ENCODE data around the gene PHACTR1.

The PHACTR1 gene

DNA sequence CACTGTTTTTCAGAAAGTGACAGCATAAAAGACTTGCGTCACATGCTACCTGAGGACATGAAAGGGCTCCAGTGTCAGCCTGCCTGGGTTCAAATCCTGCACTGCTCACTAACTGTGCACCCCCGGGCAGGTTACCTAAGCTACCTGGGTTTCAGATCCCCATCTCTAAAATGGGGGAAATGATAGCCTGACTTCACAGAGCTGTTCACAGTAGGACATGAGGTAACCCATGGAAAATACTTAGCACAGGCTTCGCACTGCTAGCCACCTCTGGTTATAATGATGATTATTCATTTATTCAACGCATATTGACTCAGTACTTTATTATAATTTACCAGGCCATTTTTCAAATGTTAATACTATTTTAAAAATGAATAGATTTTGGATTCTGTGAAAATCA lies 588.7 kb downstream of the PHACTR1 start:
- no peak for DNase-seq (ENCODE audit: low read depth)
- TF ChIP-seq CTCF (IDR thresholded peaks at IDR 0.05; ENCODE audit: control insufficient read depth, insufficient read depth, low read depth, low read length, missing control alignments) = no peak
- no peak overlapping the region for H3K4me3 ChIP-seq (ENCODE audit: control insufficient read depth, low read depth, low read length)

DNA sequence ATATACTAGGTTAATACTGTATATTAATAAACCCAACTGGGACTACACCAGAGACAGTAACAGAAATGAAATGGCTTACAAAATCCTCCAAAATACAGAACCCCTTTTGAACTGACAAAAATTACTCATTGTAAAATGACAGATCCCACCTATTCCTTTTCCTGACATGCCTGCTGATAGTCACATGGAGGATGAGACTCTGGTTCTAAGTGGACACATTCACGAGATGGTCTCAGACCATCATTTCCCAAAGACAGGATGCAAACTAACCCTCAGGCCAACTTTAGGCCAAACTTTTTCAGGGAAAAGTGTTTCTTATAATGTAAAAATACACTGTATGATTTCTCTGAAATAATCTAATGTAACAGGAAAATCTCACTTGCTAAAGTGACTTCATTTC lies 589.2 kb downstream of the PHACTR1 start:
- no peak for DNase-seq (ENCODE audit: low read depth)
- TF ChIP-seq CTCF (IDR thresholded peaks at IDR 0.05; ENCODE audit: control insufficient read depth, insufficient read depth, low read depth, low read length, missing control alignments) = no peak

DNA sequence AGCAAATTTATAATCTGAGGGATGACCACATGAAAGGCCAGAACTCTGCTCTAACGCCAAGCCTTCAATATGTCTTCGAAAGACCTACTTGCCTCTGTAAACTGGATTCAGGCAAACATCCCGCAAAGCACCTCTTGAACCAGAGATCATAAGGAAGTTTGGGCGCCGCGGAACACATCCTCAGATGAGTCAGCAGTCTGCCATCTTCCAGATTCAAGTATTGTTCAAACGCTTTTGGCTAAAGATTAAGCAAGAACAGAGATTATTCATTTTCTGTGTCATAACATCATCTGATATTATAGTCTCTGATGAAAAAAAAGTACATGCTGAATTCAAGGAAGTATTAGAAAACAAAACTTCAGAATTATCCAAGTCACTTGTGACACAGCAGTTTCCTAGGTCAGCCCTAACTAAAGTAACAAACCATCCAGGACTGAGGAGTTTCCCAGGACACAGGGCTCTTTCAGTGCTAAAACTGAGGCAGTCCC lies 591.0 kb downstream of the PHACTR1 start:
- no peak for TF ChIP-seq CTCF (IDR thresholded peaks at IDR 0.05; ENCODE audit: control insufficient read depth, insufficient read depth, low read depth, low read length, missing control alignments)
- DNase-seq (ENCODE audit: low read depth) = peak; percentile 40

More for the DNA sequence above, 589.2 kb downstream of the PHACTR1 start:
- no peak overlapping the region for H3K4me3 ChIP-seq (ENCODE audit: control insufficient read depth, low read depth, low read length)

GRCh38 chr6:13308332-13308731 lies 591.8 kb downstream of the PHACTR1 start:
- no peak for TF ChIP-seq CTCF (IDR thresholded peaks at IDR 0.05; ENCODE audit: control insufficient read depth, insufficient read depth, low read depth, low read length, missing control alignments)
- H3K4me3 ChIP-seq (ENCODE audit: control insufficient read depth, low read depth, low read length) = no peak overlapping the region
- DNase-seq (ENCODE audit: low read depth) = no peak

More for the DNA sequence above, 591.0 kb downstream of the PHACTR1 start:
- no peak overlapping the region for H3K4me3 ChIP-seq (ENCODE audit: control insufficient read depth, low read depth, low read length)

GRCh38 chr6:13311155-13311554 lies 594.6 kb downstream of the PHACTR1 start:
- no peak for TF ChIP-seq CTCF (IDR thresholded peaks at IDR 0.05; ENCODE audit: control insufficient read depth, insufficient read depth, low read depth, low read length, missing control alignments)
- DNase-seq (ENCODE audit: low read depth) = no peak
- H3K4me3 ChIP-seq (ENCODE audit: control insufficient read depth, low read depth, low read length) = no peak overlapping the region

DNA sequence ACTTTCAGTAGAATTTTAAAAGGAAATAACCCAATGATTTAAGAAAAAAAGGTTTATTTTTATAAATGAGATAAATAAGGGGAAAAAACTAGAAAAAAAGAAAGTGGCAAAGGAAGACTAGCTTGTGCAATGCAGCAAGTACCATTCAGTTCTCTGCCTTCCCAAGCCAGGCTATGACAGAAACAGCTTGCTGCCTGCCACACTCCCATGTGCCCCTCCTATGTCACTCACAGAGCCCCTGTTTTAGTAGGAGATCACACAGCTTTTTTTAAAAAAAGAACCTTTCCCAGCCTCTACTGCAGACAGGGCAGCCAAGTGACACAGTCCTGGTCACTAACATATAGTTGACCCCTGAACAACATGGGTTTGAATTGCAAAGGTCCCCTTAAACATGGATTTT lies 598.2 kb downstream of the PHACTR1 start:
- no peak for DNase-seq (ENCODE audit: low read depth)
- no peak for TF ChIP-seq CTCF (IDR thresholded peaks at IDR 0.05; ENCODE audit: control insufficient read depth, insufficient read depth, low read depth, low read length, missing control alignments)
- H3K4me3 ChIP-seq (ENCODE audit: control insufficient read depth, low read depth, low read length) = no peak overlapping the region

DNA sequence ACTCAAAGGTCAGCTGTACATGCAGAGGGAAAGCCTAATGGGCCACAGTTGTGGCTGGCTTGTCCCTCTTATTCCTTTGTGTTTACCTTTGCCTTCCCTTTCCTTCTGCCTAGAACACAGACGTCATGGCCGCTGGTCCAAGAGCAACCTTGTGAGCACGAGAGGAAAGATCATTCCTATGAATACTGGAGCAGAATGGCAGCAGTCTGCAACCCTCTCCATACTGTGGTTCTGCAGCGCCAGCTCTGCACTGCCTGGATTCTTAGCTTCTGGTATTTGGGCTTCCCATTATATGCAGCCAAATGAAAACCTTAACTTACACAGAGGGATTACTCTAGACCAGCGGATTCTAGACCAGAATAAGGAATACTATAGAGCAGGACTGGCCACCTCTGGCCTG lies 599.3 kb downstream of the PHACTR1 start:
- H3K4me3 ChIP-seq (ENCODE audit: control insufficient read depth, low read depth, low read length) = no peak overlapping the region
- no peak for TF ChIP-seq CTCF (IDR thresholded peaks at IDR 0.05; ENCODE audit: control insufficient read depth, insufficient read depth, low read depth, low read length, missing control alignments)
- DNase-seq (ENCODE audit: low read depth) = no peak

Data from AG09309 (cell line).